HG03521 (cell line): ENCODE results near the gene EFL1.
A peak's percentile ranks its signal among the peaks of the same experiment; 100 is the strongest.
"Not testable (repeated sequence)": the region's sequence is repeated elsewhere in the genome, so short reads cannot be mapped to it uniquely, and the experiment has no call there.

Source experiments
- ATAC-seq: cut with Tn5 transposase; IDR thresholded peaks from one replicate; pipeline ENCODE4 v1.9.1; 2021; ENCODE audit warnings: mild to moderate bottlenecking, moderate library complexity; ENCODE audit not compliant: unreplicated experiment

The EFL1 gene

DNA sequence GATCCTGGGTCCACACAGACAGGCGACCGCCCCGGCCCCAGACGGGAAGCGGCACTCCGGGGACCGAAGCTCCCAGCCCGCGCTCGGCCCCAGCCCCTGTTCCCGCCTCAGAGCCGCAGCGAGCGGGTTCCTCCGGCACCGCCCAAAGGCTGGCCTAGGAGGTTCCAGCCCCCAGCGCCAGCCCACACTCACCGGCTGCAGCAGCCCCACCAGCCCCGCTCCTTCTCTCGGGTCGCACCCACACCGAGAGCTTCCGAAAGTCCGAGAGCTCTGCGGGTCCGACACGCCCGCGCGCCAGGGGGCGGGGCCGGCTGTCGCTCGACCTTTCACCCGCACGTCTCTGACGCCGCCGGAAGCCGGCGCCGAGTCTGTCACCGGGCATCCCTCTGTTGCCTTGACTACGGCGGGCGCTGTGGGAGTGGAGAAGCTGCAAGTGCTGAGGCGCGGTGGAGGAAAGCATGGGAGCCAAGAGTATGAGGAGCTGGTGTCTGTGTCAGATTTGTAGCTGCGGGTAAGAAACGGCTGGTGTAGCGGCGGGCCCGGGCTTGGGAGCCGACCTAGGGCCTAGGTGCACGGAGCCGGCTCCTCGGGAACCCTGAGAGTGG is at the start of gene EFL1, which contains the start of gene SAXO2:
EFL1 (minus strand) TSS at position 313 of the 605 bp plus-strand sequence. CDS start 956 bp downstream, outside the sequence.
SAXO2 (plus strand) TSS at position 397 of the 605 bp plus-strand sequence; CDS start at position 459, 62 bp downstream.
- peak; percentile 95 for ATAC-seq

DNA sequence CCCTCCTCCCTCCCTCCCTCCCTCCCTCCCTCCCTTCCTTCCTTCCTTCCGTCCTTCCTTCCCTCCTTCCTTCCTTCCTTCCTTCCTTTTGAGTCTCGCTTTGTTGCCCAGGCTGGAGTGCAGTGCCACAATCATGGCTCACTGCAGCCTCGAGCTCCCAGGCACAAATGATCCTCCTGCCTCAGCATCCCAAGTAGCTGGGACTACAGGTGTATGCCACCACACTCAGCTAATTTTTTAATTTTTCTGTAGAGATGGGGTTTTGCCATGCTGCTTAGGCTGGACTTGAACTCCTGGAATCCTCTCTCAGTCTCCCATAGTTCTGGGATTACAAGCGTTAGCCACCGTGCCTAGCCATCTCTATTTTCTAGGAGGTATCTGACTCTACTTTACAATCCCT is 48.8 kb upstream of the EFL1 start:
- ATAC-seq: not testable (repeated sequence)

DNA sequence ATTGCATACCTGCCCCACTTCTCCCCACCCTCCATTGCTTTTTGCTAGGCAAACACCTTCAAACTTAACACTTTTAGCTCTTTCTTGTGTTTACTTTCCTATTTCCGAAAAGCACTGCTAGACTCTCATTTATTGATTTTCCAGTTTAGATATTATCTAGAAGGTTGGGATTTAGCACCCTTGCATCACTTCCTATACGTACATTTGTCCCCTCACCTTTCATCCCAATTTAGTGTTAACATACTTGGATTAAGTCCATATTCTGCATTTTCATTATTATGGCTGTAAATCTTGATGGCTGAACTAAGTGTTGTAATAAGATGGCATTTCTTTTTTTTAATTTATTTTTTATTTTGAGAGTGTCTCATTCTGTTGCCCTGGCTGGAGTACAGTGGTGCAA is 47.3 kb upstream of the EFL1 start:
- no peak for ATAC-seq

DNA sequence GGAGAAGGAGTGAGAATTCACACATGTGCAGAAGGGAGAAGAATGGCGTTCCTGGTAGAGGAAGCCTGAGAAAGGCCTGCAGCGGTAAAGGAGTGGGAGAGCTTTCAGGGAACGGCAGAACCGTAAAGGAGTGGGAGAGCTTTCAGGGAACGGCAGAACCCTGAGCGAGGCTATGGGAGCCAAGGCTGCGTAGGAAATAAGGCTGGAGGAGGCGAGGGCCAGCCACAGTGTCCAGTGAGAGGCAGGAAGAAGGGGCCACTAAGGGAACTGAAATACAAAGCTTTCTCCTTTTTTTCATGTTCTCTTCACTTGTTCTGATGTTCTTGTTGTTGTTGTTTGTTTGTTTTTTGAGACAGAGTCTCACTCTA is 45.2 kb upstream of the EFL1 start:
- no peak for ATAC-seq

DNA sequence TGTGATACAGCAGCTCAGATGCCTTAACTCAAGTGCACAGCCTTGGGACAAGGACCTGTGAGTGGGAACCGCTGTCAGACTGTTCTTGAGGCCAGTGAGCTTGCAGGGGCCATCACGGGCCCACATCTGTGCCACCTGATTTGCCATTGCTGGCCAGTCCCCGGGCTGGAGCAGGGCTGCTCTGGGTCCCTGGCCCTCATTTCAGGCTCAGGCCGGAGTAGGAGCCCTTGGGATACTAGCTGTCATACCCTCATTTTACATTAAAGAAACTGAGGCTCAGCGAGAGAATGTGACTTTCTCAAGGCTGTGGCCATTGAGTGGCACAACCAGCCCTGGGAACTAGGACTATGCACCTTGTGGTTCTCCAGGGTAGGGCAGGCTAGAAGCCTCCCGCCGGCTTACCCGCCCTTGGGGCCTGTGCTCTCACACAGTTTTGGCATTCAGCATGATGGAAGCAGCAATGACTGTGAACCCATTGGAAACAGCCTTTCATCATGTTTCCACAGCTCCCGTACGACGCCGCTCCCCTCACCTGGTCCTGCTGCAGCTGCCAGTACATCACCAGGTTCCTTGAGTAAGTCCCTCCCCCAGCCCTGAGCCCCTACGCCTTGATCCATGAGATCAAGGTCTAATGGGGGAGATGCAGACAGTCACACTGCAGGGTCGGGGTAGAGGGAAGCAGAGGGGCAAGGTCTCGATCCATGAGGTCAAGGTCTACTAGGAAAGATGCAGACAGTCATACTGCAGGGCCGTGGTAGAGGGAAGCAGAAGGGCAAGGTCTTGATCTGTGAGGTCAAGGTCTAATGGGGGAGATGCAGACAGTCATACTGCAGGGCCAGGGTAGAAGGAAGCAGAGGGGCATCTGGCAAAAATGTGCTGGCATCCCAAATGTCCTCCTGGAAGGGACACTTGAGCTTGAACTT is 44.5 kb upstream of the EFL1 start:
- ATAC-seq: no peak

DNA sequence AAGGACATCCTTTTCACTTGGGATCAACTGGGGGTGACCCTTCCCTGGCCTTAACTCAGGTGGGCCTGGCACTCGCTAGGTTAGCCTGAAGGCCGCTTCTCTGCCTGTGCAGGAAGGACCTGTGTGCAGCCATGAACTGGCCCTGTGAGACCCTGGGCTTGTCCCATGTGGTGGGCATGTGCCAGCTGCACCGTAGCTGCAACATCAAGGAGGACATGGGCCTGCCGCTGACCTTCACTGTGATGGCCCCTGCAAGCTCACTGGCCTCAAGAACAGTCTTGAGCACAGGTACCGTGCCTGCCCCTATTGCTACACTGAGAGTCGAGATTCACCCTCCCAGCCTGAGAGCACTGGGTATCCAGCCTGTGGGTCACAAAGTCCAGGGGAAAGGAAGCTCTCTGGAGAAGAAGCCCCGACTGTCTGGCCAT is 43.1 kb upstream of the EFL1 start:
- no peak for ATAC-seq

DNA sequence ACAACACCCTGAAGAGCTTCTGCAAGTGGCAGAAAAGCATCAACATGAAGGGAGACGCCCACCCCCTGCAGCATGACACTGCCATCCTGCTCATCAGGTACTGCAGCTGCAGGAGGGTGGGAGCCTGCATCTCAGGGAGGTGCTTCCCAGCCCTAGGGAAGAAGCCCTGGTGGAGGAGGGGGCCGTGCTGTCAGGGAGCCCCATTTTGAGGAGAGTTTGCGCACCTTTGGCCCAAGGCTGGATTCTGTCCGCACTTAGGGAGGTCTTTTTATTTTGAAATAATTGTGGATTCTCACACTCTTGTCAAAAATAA is 42.2 kb upstream of the EFL1 start:
- ATAC-seq: no peak

DNA sequence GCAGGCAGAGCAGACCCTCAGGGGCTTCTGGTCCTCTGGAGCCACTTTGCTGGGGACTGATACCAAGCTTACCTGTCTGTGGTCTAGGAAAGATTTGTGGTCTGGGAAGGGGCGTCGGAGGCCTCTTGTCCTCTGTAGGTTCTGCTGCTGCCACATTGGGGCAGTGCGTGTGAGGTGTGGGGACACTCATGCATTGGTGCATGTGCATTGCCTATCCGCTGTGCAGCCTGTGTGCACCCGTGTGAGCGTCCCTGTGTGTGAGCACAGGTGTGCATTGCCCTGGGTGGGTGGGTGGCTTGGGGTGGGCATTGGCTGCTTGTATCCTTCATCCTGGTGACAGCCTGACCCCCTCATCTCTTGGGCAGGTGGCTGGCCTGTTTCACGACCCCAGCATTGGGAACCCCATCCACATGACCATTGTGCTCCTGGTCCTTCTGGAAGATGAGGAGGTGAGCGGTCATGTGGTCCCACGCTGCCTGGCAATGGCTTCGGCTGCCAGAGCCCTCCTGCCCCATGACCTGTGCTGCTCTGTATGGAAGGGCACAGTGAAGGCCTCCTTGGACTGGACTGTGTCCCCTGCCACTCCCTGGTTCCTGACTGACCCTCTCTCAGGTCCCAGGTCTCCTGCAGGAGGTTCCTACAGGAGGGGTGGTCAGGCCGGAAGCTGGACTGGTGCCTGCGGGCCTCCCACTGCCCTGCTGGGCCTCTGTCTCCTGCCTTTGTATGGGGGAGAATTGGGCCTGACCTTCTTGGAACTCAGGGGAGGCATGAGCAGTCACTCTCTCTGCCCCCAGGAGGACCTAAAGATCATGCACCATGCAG is 41.6 kb upstream of the EFL1 start:
- ATAC-seq: no peak

DNA sequence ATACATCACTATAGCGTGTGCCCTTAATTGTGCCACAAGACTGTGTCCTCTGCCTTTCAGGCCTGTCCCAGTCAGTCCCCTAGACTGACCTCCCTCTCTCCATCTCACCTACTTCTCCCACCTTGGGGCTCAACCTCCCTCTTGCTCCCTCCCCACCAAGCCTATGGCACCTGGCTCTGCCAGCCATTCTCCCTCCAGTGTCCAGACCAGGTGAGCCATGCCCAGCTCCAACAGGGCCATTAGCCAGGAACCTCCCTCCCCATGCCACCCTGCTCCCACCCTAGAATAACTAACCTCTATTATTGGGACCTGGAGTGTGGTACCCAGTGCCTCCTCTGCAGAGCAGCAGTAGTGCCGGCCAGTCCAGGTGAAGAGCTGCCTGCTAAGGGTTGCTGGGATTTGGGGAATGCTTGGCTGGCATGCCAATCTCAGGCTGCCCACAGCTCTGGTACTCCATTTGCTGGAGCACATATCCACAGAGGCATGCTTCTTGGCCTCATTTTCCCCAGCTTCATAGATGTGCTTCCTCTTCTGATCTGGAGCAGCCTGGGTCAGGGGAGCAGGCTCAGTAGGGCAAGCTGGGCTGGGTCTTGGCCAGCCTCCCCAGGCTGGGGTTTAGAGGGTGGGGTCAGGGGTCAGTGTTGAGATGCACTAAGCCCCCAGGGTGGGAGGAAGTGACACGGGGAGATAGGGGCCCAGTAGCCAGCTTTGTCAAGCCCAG is 38.9 kb upstream of the EFL1 start:
- no peak for ATAC-seq

DNA sequence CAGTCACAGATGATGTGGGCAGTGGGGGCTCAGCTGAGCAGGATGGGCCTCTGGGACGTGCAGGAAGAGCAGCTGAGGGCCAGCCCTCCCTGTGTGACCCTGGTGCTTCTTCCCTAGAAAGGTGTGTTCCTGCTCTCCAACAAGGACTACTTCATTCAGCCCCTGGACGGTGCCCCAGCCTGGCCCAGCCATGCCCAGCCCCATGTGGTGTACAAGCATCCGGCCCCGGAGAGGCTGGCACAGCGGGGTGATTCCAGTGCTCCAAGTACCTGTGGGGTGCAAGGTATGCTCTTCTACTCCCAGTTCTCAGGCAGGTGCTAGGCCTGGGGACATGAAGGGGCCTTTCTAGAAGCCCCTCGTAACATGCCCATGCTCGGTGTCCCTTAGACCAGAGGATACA is 38.3 kb upstream of the EFL1 start:
- ATAC-seq: no peak

DNA sequence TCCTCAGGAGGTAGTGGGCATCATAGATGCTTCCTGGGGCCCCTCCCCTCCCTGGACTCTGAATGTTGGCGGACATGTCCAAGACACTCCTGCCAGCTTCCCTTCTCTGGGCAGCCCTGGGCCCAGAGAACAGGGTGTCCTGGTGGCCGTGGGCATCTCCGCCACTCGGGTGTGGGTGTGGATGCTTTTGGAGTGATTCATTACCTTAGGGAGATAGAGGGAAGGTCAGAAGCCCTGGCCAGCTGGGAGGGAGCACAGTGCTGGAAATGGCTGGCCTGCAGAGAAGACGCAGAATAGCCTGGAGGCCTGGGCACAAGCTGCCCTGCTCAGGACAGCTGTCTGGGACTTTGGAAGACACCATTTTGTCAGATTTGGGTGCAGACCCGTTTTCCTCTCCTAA is 37.8 kb upstream of the EFL1 start:
- ATAC-seq: not testable (repeated sequence)

DNA sequence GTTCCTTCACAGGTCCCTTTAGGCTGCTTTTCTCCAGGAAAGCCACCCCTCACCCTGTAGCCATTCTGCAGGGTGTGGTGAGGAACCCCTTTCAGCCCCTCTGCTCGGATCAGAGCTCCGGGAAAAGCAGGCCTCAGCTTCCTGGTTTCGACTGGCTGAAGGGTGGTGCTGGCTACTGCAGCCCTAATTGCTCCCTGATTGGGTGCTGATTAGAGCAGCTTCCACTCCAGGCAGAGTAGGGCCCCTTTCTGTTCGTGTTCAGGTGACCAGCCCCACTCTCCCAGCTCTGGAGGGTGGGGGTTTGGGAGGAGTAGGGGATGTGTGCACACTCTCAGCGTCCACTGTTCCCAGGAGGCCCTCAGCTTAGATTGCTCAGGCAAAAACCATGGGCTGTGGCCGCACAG is 37.0 kb upstream of the EFL1 start:
- not testable (repeated sequence) for ATAC-seq

DNA sequence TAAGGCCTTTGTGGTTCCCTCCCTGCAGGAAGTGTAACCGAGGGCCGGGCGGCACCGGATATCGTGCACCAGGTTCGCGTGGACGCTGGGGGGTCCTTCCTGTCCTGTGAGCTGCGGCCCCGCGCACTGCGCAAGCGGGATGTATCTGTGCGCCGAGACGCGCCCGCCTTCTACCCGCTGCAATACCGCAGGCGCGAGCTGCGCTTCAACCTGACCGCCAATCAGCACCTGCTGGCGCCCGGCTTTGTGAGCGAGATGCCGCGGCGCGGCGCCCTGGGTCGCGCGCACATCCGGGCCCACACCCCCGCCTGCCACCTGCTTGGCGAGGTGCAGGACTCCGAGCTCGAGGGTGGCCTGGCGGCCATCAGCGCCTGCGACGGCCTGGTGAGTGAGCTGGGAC is 36.0 kb upstream of the EFL1 start:
- ATAC-seq: no peak

DNA sequence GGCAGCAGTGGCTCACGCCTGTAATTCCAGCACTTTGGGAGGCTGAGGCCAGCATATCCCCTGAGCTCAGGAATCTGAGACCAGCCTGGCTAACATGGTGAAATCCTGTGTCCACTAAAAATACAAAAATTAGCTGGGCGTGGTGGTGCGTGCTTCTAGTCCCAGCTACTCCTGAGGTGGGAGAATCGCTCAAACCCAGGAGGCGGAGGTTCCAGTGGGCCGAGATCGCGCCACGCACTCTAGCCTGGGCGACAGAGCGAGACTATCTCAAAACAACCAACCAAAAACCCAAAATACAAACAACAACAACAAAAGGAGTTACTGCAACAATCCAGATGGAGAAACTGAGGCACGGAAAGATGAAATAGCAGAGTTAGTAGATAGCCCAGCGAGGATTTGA is 35.5 kb upstream of the EFL1 start:
- no peak for ATAC-seq

DNA sequence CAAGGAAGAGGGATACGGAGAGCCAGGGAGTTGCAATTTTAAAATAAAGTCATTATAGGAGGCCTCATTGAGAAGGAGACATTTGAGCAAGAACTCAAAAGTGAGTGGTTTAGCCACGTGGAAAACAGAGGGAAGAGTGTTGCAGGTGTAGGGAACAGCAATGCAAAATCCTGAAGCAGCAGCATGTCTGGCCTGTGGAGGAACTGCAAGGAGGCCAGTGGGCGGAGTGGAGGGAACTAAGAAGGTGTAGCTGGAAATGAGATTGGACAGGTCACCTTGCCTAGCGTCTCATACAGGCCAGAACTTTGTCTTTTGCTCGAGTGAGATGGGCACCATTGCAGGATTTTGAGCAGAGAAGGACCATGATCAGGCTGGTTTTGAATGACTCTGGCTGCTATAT is 35.0 kb upstream of the EFL1 start:
- ATAC-seq: no peak

DNA sequence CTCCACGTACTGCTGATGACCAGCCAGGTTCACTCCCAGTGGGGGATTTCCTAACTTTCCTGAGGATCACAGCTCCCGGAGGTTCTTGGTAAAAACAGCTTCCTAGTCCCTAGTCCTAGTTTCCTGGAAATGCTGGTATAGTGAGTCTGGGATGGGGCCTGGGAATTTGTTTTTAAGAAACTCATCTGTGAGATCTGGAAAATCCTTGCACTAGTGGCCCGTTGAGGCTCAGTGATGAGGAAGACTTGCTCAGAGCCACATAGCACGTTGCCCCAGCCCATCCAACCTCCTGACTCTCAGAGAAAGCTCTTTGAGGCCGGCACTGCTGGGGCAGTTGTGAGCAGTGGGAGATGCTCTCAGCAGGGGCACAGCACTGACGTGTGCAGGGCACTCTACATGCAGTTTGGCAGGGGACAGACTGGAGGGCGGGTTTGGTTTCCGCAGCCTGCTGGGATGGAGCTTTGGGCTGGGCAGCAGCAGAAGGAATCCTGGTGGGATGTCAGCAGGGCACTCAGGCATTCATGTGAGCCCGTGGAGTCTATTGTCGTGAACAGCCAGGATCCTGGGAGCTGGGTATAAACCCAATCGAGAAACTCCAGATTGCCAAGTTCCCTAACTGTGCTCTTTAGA is 31.6 kb upstream of the EFL1 start:
- no peak for ATAC-seq

DNA sequence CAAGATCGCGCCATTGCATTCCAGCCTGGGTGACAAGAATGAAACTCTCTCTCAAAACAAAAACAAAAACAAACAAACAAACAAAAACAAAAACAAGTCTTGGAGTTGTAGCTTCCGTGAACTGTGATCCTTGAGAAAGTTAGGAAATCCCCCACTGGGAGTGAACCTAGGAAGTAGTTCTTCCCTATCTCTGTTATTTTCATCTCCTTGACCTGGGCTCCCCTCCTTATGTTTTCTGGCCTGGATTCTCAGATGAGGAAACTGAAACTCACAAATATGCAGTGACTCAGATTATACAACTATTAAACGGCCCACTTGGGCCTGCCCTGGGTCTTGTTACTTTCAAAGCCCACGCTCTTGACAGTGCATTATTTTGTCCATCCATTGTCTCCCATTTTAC is 29.7 kb upstream of the EFL1 start:
- no peak for ATAC-seq

DNA sequence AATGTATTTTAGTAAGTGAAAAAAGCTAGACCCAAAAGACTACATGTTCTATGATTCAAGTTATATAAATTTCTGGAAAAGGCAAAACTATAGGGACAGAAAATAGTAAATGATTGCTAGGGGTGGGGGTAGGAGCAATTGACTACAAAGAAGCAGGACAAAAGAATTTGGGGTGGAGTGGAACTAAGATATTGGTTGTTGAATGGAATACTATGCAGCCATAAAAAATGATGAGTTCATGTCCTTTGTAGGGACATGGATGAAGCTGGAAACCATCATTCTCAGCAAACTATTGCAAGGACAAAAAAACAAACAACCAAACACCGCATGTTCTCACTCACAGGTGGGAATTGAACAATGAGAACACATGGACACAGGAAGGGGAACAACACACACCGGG is 25.7 kb upstream of the EFL1 start:
- not testable (repeated sequence) for ATAC-seq

DNA sequence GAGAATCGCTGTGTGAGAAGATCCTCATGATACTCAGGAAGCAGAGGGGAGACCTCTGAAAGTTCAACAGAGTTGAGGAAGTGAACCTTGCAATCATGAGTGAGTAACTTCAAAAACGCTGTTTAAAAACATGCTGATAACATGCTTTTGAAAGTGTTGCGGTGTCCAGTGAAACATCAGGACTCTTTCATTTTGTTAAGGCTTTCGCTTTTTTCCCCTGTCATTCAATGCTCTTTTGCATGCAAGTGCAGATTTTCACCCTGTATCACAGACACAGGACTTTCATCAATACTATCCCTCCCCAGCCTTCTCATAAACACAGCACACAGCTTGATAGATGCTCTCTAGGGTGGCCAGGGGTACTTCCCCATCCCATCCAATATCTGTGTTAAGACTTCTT is 23.9 kb upstream of the EFL1 start:
- ATAC-seq: peak; percentile 89

DNA sequence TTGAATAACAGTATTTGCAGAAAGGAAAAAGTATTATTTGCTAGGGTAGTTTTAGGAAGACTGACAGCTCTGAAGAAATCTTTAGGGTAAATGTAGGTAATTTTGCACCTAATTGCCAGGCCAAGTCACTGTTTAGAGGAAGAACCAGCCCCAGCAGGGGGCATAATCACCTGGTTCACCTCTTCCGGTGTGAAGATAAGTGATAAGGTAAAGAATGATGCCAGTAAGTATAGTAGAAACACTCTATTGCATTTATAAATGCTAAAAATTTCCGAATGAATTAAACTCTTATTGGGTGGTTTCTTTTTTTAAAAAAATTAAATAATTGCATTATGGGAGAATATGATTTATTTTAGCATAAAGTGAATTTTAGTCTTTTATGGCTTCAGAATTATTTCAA is 21.8 kb upstream of the EFL1 start:
- ATAC-seq: not testable (repeated sequence)
